Measurements from ENCODE around the gene KRTAP10-2.
"Not testable (repeated sequence)": the region's sequence is repeated elsewhere in the genome, so short reads cannot be mapped to it uniquely, and the experiment has no call there.

Gene KRTAP10-2

DNA sequence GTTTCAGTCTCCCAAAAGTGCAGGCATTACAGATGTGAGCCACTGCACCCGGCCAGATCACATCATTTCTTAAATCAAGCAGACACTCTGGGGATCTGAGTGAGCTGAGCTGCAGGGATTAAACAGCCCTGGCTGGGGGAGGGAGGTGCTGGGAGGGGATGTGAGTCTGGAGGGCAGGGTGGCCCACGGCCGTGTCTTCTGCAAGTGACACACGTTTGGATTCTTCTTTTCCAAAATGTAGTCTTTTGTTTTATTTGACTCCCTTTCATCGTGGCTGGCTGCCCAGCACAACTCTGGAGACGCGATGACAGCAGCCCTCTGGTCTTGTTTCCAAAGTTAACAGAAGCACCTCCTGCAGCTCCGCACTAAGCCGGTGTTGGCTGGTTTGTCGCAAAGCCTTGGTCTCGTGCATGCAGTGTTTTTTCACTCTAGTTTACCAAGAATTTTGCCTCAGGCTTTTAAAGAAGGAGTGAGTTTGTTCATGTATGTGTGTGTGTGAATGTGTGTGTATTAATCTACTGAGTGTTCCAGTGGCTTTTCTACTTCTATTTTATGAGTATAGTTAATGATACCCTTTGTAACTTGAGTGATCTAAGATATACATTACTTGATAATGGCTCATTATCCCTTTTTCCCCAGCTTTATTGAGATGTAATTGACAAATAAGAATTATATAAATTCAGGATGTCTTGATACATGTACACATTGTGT, 31.9 kb upstream of the KRTAP10-2 start:
- DNase-seq (ENCODE audit: low read depth), result no peak

DNA sequence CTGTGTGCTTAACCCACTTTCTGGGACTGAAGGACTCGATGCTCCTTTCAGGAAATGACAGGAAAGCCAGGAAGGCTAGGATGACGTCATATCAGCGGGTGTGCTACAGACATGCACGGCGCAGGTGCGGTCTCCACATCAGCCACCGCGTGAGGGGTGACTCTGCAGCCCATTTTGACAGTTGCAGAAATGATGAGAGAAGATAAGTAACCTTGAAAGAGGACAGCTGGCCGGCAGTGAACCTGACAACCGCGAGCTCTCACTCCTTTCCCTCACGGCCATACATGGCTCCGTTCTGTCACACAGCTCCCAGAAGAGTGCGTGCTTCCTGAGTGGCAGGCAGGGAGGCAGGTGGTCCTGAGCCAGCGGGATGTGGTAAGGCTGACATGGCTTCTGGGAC, 30.8 kb upstream of the KRTAP10-2 start:
- DNase-seq (ENCODE audit: low read depth), result no peak

DNA sequence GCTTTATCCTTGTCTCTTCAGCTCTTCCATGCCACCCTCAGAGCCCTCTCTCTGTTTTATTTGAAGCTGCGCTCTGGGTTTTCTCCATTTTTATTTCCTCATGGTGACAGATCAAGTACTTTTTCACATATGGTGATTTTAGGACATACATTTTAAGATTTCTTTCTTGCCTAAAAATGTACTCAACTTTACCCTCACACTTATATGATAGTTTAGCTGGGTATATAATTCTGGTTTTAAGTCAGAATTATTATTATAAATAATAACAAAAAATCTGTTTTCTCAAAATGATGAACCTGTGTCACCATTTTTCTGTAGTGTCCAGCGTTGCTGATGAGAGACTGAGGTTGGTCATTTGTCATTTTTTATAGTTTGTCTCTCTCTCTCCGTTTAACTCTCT, 29.9 kb upstream of the KRTAP10-2 start:
- no peak for DNase-seq (ENCODE audit: low read depth)

DNA sequence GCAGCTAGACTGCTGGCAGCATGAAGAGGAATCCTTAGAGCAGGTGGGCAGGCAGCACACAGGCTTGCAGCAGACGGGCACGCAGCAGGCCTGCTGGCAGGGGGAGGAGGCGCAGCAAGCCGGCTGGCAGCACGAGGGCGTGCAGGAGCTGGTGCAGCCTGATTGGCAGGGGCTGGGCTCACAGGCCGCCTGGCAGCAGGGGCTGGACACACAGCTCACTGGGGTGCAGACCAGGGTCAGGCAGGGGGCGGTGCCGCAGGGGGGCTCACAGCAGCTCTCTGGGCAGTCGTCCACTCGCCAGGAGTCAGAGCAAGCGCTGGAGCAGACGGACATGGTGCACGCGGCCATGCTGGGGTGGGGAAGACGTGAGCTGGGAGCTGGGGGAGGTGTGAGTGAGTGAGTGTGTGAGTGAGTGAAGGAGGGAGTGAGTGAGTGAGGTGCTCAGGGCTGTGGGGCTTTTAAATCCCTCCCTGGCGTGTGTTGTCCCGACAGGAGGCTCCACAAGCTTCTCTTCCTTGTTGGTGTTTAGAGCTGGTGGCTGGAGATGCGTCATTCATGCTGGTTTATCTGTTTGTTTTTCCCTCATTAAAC, 29.0 kb upstream of the KRTAP10-2 start, which contains the start of gene KRTAP10-5:
KRTAP10-5 (minus strand) TSS at position 374 of the 591 bp plus-strand sequence; CDS start at position 348, 26 bp downstream.
- DNase-seq (ENCODE audit: low read depth), result not testable (repeated sequence)

DNA sequence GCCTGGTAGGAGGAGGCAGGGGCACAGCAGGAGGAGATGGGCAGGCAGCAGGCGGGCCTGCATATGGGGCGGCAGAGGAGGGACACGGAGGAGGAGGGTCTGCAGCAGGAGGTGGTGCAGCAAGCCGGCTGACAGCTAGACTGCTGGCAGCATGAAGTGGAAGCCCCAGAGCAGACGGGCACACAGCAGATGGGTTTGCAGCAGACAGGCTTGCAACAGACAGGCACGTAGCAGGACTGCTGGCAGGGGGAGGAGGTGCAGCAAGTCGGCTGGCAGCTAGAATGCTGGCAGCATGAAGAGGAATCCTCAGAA, 28.5 kb upstream of the KRTAP10-2 start:
- no peak for DNase-seq (ENCODE audit: low read depth)

DNA sequence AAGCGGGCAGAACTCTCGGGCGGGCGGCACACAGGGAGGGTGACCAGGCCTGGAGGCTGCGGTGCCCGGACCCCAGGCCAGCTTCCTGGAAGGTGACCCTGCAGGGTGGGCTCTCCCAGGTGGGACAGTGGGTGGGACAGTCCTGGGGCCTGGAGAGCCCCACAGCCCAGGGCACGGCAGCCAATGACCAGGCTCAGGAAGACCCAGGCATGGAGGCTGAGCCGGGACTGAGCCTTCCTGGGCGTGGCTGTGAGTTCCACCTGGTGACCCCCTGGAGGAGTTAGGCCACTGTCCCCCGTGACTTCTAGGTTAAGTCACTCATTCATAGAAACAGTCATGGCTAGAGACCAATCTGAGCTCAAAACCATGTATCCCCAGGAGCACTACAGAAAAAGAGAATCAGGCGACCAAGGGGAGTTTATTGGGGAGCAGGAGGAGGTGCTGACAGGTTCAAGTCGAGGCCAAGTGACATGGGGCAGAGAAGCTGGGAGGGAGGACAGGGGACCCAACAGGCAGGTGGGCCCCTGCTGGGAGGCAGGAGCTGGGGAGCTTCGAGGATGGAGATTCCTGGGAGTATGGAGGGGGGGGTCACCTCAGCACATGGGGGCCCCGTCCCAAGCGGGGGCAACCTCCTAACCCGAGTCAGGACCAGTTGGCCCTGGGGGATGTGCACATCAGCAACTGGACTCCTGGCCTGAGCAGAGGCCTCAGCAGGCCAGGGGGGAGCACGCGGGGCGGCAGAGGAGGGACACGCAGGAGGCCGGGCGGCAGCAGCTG, 27.9 kb upstream of the KRTAP10-2 start:
- no peak for DNase-seq (ENCODE audit: low read depth)

DNA sequence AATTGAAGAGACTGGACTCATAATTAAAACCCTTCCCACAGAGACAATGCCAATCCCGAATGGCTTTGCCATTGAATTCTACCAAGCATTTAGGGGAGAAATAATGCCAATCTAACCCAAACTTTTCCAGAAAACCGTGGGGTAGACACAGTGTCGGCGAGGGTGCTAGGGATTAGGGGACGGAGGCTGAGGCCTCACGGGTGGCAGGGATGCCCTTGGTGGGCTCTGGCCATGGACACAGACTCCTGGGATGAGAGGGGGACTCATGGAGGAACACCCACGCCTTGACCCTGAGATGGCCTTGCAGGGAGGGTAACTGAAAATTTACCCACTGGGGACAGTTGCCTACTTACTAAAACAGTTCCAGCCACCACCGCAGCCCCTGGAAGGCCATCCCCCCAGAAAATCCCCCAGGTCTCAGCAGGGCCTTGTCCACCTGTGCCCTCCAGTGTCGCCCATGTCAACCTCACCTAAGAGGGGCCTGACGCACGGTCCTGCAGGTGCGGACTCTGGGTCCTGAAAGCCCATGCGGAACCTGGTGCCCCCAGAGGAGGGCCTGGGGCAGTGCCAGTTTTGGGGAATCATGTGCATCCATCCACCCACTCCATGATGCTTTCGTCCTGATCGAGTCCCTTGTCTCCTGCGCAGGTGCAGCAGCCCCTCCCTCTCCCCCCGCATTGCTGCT, 27.2 kb upstream of the KRTAP10-2 start:
- DNase-seq (ENCODE audit: low read depth), result no peak

DNA sequence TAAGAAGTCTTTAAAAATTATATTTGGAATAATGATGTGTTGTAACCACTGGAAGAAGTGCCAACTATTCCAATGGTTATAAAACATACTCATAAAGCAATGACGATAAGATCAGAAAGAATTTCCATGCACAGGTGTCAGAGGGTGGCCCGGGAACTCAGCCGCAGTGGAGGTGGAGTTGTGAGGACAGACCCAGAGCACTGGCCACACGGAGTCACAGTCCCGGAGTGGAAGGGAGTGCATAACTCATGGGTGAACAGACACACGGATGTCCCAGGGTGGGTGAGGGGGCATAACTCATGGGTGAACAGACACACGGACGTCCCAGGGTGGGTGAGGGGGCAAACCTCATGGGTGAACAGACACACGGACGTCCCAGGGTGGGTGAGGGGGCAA, 24.7 kb upstream of the KRTAP10-2 start:
- no peak for DNase-seq (ENCODE audit: low read depth)

DNA sequence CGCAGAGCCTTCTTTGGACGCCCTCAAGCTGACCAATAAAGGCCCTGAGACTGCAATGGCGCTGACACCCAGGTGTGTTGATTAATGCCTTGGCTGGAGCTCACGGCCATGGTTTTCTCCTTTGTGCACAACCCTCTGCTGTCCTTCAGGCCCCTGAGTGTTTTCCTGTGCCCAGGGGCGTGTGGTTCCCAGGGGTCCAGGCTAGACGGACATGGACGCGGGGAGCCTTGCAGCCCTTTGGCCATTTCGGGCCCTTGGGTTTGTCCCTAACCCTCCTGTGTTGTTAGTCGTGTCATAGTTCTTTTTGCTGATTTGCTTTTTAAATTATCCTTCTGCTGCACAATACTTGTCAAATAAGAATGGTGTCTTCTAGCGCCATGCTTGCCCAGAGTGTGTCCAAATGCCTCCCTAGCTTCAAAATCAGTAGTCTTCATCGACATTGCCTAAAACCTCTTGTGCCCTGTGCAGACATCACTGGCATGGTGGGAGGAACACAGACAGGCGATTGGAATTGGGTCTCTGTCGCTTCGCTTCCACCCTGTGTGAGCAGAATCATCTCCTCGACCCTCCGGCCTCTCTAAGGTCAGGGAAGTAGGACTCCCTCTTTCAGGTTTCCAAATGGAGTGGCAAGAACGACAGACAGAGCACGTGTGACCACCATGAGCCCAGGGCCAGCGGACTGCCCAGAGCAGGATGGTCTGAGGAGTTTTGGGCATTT, 24.2 kb upstream of the KRTAP10-2 start:
- DNase-seq (ENCODE audit: low read depth), result no peak

DNA sequence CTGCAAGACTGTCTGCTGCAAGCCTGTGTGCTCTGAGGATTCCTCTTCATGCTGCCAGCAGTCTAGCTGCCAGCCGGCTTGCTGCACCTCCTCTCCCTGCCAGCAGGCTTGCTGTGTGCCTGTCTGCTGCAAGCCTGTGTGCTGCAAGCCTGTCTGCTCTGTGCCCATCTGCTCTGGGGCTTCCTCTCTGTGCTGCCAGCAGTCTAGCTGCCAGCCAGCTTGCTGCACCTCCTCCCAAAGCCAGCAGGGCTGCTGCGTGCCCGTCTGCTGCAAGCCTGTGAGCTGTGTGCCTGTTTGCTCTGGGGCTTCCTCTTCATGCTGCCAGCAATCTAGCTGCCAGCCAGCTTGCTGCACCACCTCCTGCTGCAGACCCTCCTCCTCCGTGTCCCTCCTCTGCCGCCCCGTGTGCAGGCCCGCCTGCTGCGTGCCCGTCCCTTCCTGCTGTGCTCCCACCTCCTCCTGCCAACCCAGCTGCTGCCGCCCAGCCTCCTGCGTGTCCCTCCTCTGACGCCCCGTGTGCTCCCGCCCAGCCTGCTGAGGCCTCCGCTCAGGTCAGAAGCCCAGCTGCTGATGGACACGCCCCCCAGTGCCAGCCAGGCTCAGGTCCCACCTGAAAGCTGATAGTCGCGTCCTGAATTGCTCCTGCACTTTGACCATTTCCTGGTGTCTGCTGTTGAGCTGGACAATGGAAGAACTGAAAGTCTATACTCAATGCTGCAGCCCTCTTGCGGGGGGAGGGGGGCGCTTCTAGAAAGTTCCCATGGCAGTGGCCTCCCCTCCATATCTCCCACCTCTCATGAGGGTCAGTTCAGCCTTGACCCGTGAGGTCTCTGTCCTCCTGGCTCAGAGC, 23.4 kb upstream of the KRTAP10-2 start:
- DNase-seq (ENCODE audit: low read depth), result no peak

DNA sequence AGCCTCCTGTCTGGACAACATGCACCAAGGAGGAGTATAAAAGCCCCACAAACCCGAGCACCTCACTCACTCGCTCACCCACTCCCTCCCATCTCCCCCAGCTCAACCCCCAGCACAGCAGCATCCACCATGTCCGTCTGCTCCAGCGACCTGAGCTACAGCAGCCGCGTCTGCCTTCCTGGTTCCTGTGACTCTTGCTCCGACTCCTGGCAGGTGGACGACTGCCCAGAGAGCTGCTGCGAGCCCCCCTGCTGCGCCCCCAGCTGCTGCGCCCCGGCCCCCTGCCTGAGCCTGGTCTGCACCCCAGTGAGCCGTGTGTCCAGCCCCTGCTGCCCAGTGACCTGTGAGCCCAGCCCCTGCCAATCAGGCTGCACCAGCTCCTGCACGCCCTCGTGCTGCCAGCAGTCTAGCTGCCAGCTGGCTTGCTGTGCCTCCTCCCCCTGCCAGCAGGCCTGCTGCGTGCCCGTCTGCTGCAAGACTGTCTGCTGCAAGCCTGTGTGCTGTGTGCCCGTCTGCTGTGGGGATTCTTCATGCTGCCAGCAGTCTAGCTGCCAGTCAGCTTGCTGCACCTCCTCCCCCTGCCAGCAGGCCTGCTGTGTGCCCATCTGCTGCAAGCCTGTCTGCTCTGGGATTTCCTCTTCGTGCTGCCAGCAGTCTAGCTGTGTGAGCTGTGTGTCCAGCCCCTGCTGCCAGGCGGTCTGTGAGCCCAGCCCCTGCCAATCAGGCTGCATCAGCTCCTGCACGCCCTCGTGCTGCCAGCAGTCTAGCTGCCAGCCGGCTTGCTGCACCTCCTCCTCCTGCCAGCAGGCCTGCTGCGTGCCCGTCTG, 22.5 kb upstream of the KRTAP10-2 start, which contains the start of gene KRTAP10-4:
KRTAP10-4 (plus strand) TSS at position 100 of the 827 bp plus-strand sequence; CDS start at position 130, 30 bp downstream.
- not testable (repeated sequence) for DNase-seq (ENCODE audit: low read depth)

DNA sequence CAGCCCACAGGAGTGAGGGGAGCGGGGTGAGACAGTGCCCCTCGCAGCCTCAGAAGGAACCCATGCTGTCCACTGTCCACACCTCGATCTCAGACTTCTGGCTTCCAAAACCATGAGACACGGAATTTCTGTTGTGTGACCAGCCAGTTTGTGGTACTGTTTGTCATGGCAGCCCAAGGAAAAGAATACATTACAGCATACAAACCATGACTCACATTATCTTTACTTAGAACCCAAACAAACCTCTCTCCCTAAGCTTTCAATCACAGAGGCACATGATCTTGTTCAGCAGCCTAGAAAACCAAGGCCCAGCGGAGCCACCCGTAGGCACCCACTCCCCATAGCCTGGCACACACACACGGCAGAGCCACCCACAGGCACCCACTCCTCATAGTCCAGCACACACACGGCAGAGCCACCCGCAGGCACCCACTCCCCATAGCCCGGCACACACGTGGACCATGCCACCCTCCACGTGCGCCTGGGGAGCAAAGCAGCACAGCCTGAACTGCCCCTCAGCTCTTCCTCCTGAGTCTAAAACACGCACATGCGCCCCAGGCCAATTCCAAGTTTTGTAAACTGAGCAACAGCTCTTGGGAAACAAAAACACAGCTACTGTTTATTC, 21.8 kb upstream of the KRTAP10-2 start:
- DNase-seq (ENCODE audit: low read depth), result no peak

DNA sequence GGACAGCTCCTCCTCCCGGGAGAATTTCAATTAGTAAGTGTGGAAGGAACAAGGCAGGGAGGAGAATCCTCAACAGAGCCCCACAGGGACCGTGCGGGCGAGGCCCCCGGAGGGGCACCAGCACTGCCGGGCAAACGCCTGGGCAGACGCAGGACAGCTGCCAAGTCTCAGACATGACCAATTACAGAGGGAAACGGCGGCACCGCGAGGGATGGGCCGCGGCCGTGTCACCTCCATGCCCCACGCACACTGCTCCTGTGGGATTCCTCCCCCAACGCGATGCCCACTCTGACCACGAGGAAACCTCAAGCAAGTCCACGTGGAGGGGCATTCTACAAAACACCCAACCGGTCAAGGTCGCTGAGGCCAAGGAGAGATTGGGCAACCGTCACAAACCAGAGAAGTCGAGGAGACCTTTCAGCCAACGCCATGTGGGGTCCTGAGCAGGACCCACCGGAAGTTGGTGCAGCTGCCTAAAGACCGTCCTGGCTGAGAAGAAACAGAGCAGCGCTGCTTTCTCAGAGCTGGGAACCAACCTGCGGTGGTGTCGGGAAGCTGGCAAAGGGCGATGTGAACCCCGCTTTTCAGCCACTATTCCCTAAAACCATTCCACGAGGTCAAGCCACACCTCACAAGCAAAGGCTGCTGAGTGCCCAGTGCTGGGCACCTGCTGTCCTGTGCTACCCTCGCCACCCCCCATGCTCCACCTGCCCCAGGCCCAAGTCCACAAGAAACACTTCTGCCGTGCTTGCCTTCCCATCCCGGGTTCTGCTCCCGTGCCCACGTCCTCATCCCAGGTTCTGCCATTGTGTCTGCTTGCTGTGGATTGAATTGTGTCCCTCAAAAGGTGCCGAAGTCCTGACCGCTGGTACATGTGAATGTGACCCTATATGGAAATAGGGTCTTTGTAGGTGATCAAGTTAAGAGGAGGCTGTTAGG, 20.8 kb upstream of the KRTAP10-2 start:
- DNase-seq (ENCODE audit: low read depth), result no peak

DNA sequence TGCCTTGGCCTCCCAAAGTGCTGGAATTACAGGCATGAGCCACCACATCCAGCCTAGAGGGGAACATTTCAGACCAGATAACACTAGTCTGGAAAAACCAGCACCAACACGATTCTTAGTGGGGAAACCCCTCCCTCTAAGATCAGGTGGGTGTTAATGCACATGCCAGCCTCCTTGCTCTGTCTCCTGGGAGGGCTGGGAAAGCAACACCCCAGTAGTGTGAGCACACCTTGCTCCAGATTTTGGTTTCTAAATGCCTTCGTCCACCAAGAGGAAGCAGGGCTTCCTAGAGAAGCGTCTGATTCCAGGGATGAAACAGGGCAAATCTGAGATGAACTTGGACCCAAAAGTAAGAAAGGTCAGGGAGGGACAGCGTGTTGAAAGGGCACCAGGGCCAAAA, 20.0 kb upstream of the KRTAP10-2 start:
- no peak for DNase-seq (ENCODE audit: low read depth)

DNA sequence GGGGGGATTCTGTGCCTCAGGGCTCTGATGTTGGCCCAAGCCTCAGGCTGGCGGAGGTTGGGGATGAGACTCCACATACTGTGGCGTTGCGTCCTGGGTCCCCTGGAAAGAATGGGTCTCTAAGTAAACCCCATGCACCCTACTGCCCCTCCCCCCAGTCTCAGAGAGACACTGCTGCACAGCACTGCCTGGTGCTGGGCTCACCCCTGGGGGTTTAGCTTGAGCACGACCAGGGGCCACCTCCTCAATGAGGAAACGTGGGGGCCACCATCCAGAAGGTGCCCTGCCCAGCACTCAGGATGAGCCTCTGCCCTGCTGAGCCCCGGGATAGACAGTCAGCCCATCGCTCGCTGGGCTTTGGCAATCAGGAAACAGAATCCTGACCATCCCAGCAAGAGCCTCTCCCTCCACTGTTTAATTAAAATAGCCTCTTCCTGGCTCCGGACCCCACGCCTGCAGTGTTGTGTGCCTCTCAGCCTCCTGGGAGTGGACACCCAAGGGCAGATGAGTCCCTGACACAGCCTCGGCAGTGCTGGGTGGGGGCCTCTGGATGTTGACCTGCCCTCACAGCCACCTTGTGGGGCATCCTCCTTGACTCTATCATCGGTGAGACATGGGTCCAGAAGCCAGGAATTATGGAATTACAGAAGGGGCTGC, 18.7 kb upstream of the KRTAP10-2 start:
- DNase-seq (ENCODE audit: low read depth), result no peak

DNA sequence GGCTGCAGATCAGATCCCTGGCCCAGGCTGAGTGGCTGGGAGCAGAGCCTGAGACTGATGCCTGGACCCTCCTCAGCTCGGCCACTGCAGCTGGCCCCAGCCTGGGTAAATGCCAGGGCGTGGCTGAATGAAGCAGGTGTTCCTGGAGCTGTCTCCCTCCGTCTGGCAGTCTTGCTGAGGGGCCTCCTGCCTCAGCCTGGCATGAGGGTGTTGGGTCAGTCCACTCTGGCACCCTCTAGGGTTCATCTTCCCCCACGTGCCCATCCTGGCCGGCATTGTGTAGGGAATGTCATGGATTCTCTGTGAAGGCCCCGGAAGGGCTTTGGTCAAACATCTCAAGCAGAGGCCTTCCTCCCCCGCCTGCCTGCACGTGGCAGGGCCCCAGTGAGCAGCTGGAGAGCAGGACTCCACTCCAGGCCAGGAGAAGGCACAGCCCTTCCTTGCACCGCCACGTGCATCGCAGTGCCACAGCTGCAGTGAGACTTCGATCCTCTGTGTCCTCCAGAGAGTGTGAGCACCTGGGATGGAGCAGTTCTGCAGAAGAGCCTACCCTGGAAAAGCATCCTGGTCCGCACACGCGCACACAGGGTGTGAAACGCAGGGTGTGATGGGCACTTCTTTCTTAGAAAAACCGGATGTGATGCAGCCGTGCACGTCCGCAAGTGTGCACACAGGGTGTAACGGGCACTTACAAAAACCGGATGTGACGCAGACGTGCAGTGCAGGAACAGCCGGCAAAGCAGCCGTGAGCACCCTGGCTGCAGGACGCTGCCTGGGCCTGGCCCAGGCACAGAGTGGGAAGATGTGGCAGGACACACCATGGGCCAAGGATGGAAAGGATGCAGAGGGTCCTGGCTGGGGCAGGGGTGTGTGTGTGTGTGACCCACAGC, 17.6 kb upstream of the KRTAP10-2 start:
- DNase-seq (ENCODE audit: low read depth), result no peak

DNA sequence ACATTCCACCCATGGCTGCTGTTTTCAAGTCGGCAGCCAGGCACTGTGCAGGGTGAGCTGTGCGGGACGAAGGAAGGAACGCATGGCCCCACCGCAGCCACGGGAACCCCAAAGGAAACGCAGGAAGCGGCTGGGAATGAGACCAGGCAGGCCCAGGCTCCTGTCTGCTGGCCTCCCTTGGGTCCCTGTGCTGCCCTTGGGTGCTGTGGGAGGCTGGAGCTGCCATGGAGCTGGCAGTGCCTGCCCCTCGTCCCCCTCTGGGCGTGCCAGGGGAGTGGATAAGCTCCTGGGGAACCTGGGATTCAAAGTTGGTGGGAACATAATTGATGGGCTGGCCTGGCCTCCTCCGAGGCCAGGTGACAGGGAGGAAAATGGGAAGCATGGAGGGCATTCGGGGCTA, 17.0 kb upstream of the KRTAP10-2 start:
- DNase-seq (ENCODE audit: low read depth), result no peak
